HFF-Myc (cell line): ENCODE results near the gene MARK1.

ENCODE experiments used
- DNase-seq: peaks from one replicate; pipeline ENCODE4 v3.0.0-alpha.2; 2011; ENCODE audit warnings: low read depth; ENCODE audit errors: extremely low read depth
- H3K4me3 ChIP-seq: replicated peaks from 2 replicates; pipeline ENCODE4 v1.5.1; 2011; ENCODE audit warnings: low read depth, mild to moderate bottlenecking, control low read depth, low read length
- TF ChIP-seq, protein P1 (sequence below): IDR thresholded peaks from 2 replicates; pipeline ENCODE4 v1.5.1; 2012; ENCODE audit warnings: mild to moderate bottlenecking, low read depth, low read length, control low read depth; ENCODE audit errors: missing control alignments

Gene MARK1

DNA sequence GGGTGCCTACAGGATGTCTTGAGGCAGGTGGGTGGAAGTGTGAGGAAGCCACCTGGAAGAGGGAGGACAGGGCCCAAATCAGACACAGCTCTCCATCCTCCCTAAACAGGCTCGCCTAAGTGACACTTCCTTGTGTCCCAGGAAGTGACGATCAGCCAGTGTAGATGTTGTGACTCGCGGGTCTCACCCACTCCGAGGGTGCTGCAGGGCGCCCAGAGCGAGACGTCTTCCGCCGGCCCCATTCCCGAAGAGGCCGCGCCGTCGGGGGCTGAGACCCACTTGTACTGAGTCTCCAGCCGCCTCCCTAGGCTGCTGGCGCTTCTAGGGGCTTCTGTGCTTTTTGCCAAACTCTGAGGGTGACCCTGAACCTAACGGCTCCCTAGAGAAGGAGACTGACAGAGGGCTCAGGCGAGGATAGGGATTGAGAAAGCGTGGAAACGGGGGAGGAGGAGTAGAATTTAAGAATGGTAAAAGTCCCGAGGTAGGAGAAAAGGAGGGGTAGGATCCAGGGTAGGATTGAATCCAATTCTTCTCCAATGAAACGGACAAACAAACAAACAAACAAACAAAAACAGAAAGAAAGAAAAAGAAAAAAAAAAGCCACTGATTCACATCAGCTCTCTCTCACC, 543 bp upstream of the MARK1 start:
- peak overlapping the region; percentile 53 for H3K4me3 ChIP-seq
- TF ChIP-seq, protein P1, sequence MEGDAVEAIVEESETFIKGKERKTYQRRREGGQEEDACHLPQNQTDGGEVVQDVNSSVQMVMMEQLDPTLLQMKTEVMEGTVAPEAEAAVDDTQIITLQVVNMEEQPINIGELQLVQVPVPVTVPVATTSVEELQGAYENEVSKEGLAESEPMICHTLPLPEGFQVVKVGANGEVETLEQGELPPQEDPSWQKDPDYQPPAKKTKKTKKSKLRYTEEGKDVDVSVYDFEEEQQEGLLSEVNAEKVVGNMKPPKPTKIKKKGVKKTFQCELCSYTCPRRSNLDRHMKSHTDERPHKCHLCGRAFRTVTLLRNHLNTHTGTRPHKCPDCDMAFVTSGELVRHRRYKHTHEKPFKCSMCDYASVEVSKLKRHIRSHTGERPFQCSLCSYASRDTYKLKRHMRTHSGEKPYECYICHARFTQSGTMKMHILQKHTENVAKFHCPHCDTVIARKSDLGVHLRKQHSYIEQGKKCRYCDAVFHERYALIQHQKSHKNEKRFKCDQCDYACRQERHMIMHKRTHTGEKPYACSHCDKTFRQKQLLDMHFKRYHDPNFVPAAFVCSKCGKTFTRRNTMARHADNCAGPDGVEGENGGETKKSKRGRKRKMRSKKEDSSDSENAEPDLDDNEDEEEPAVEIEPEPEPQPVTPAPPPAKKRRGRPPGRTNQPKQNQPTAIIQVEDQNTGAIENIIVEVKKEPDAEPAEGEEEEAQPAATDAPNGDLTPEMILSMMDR: no peak
- no peak for DNase-seq

- TF ChIP-seq, protein P1: no peak
- no peak for DNase-seq
- H3K4me3 ChIP-seq: peak overlapping the region; percentile 53
Observed at GRCh38 chr1:220528679-220529501, 954 bp downstream of the MARK1 start.

DNA sequence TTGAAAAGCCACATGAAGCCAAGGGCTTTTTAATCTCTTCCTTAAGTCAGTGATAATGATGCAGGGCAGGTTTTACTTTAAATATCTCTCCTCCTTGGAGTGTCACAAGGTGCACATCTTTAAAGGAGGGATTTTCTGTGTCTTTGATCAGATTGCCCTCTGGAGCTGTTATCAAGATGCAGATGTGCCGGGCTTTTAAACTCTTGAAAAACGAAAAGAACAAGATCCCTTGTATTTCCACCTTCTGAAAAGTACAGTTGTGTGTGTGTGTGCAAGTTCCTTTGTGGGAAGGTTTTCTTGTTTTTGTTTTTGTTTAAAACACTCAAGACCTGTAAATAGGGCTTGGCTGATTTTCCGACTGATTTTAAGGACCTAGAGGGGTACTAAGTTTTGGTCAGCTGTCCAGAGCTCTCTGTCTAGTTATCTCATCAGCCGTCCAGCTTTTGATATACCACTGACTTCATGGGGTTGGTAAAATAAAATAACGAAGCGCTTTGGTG, 1.6 kb downstream of the MARK1 start:
- TF ChIP-seq, protein P1: no peak
- no peak for DNase-seq
- H3K4me3 ChIP-seq: peak overlapping the region; percentile 53

DNA sequence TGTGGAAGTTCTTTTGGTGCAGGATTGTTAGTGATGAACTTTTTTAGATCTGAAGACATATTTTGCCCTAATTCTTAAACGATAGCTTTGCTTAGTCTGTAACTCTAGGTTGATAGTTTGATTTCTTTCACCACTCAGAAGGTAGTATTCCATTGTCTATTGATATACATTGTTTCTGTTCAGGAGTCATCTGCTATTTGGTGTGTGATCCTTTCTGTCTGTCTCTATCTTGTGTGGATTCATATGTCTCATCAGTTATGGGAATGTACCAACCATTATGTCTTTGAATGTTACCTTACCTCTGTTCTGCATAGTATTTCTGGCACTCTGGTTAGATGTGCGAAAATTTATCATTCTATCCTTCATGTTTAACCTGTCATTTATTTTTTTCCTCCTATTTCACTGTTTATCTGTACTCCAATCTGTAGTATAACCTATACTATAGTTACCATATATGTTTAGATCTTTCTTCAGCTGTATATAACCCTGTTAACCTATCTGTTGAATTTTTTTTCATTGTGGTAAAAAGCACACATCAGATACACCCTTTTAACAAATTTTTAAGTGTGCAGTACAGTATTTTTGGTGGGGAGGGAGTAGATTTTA, 5.7 kb downstream of the MARK1 start:
- TF ChIP-seq, protein P1: no peak
- no peak for DNase-seq
- no peak overlapping the region for H3K4me3 ChIP-seq

DNA sequence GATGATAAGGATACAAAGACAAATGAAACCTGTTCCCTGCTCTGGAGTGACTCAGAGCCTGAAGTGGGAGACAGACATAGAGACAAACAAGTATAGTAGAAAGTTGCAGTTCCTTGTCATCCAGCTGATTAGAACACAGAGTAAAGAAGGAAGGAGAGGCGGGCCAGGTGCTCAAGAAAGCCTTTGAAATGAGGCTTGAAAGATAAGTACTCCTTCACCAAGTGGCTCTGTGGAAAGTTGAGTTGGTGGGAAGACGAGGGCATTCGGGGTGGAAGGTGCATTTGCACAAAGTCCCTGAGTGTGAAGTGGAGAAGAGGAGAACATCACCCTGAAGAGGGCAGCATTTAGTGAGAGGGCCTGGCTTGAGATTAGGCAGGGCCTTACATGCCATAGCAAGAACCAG, 17.0 kb downstream of the MARK1 start:
- no peak for DNase-seq
- TF ChIP-seq, protein P1: peak; percentile 29
- no peak overlapping the region for H3K4me3 ChIP-seq

- TF ChIP-seq, protein P1: no peak
- H3K4me3 ChIP-seq: no peak overlapping the region
- no peak for DNase-seq
Observed at GRCh38 chr1:220550811-220551399, 23.0 kb downstream of the MARK1 start.
